GM21367 (cell line): ENCODE data around the gene SDK1.
"Not testable (repeated sequence)": the region's sequence is repeated elsewhere in the genome, so short reads cannot be mapped to it uniquely, and the experiment has no call there.

Experiments
- ATAC-seq: cut with Tn5 transposase; IDR thresholded peaks from one replicate; pipeline ENCODE4 v1.9.1; 2021; ENCODE audit not compliant: unreplicated experiment

Gene SDK1

DNA sequence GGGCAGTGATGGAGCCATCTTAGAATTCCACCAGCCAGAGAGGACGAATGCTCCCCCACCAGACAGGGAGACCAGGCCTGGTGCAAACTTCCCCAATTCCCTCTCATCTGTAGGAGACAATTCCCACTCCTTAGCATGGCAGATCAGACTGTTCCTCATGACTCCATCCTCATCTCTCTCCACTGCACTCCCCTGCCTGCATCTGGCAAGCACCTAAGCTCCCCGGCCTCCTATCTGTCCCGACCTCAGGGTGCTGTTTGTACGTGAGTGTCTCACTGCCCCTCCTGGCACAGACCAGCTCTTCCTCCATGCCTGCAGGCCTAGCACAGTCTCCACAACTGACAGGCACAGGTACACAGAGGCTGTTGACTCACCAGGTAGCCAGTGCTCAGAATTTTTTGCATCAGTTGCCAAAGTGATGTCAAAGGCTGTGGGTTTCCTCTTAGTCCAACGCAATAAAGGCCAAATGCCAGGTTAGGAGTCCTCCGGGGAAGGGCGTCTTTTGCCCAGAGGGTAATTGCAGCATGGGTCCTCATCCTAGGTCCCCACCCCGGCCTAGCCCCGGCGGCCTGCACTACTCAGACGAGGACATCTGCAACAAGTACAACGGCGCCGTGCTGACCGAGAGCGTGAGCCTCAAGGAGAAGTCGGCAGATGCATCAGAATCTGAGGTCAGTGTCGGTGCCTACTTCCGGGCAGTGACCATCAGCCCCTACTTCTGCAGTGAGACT lies 944.2 kb downstream of the SDK1 start:
- no peak for ATAC-seq

DNA sequence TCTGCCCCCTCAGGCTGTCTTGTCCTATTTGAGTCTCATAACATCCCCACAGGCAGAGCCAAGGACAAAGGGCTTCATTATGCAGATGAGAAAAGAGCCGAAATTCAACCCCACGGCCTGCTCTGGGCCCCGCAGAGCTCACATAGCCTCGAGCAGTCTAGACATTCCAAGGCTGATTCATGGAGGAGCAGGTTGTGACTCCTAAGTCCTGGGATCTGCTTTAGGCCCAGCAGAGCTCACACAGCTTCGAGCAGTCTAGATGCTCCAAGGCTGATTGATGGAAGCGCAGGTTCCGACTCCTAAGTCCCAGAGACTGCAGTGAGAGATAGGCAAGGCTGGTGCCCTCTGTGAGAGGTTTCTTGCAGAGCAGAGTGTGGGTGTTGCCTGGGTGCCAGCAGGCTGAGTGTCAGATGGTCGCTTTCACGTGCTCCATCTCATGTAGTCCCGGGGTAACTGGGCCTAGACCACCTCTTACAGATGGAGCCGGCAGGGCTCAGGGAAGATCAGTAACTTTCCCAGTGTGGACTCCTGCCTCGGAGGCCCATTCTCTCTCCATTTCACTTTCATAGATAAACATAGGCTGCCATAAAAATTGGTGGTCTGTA lies 944.9 kb downstream of the SDK1 start:
- no peak for ATAC-seq

DNA sequence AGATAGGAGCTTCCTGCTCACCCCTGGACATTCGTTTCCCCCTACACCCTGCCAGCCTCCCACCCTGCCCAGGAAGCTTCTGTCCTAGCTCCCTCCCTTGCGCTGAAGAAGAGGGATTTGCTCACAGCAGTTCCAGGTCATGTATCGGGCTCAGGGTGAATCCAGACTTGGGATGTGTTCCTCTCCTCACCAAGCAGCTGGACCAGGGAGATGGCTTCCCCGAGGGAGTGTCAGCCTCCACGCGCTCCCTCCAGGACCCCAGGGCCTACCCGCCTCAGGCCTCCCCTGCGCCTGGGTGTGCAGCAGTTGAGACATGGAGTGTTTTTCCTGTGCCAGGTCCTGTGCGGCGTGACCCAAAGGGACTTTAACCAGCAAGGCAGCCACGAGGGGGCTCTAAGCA lies 945.5 kb downstream of the SDK1 start:
- ATAC-seq, result no peak

GRCh38 chr7:4247106-4247876 lies 946.2 kb downstream of the SDK1 start:
- no peak for ATAC-seq

- ATAC-seq, result no peak
These were observed 947.2 kb downstream of the SDK1 start for GRCh38 chr7:4248295-4248694.

- no peak for ATAC-seq
These were observed 948.2 kb downstream of the SDK1 start for GRCh38 chr7:4249241-4249640.

- ATAC-seq, result no peak
These were observed 954.3 kb downstream of the SDK1 start for GRCh38 chr7:4255336-4255735.

DNA sequence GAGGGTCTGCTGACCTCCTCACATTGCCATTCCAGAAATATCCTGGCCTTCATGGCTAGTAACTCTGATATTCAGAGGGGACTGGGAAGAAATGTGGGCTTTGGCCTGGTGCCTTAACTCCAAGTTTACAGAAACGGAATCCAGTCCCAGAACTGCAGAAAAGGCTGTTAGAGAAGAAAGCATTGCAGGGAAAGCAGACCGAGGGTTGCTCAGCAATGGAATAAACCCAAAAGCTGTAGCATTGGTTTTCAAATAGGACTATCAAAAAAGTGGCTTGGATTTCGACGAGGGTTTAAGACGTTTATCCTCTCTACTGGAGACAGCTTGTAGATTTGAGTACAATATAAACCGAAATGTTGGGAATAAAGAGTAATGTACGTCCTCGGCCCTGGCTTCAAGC lies 955.2 kb downstream of the SDK1 start:
- ATAC-seq, result no peak

DNA sequence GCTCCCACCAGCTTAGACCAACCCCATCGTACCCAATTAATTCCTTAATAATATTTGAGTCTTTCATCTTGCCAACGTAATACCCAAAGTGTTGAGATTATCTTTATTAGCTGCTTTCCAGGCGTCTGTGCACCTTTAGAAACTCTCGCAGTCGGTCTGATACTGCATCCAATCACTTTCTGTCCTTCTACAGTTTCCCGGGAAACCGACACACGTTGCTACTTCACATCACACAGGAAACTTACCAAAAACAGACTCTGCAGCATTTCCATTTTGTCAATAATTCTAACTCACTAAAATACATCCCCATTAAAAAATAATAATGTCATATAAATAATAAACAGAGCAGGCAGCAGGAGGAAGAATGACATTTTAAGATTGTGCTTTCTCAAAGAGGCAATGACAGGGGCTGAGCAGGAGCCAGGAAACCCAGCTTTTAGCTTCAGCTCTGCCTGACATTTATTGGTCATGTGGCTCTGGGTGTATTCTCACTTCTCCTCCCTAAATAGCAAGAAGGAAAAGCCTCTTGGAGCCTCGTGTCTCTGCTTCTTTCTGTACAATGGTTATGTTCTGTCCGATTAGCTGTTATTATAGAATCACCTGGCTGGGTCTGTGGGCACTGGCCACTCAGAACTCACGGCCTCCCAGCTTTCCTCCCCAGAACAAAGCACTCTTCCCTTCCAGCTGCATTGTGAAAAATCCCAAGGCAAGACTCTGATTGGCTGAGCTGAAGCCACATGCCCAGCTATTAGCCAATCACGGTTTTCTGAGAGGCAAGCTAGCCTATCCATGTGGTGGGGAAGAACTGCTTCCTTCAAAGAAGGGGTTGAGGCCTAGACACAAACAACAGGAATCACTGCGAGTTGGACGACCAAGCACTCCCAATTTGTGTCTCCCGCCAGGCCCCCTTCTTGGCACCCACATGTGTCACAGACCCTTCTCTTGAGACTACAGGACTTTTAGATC lies 956.4 kb downstream of the SDK1 start:
- no peak for ATAC-seq

- not testable (repeated sequence) for ATAC-seq
These were observed 959.1 kb downstream of the SDK1 start for GRCh38 chr7:4260116-4260515.

DNA sequence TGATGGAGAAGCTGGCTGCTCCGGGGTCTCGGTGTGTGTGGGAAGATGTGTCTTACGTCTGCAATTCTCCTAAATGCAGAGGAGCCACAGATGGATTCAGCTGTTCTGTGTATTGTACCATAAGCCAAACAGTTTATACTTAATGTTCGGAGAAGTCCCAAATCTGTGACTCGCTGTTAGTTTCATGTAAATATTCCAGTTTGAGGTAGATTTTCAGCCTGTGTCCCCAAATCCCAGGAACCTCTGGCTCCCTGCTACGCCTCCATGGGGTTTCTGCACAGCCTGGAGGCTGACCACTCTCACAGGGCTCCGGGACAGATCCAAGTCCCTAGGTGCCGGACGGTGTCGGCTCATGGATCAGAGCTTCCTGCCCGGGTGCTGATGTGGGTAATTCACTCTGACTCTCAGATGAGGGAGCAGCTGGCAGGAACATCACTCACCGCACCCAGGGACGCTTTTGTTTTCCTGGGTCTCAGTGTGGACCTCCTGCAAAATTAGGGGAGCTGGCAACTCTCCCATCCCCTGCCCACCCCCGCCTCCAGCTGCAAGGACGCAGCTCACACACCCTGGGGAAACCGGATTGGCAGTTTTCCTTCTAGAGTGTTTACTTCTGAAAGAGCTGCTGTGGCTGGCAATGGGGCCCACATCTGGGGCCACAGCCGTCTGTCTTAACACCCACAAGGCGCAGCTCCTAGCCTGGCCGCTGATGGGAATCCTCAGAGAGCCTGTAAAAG lies 960.0 kb downstream of the SDK1 start:
- ATAC-seq, result no peak

DNA sequence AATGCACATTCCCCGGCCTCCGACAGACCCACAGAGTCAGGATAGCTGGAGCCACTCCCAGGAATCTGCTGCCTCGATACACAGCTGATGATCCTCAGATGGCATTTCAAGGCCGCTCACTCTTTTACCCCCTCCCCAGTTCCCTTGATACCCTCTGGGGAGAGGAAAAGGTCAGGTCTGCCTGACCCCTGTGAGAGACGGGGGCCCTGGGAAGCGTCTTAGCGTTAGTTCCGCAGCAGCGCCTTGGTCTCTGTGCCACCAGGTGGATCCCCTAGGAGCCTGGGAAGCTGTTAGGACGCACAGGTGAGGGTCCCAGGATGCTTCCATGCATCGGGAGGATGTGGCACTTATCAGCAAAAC lies 960.5 kb downstream of the SDK1 start:
- ATAC-seq, result no peak

GRCh38 chr7:4264206-4264605 lies 963.2 kb downstream of the SDK1 start:
- not testable (repeated sequence) for ATAC-seq

DNA sequence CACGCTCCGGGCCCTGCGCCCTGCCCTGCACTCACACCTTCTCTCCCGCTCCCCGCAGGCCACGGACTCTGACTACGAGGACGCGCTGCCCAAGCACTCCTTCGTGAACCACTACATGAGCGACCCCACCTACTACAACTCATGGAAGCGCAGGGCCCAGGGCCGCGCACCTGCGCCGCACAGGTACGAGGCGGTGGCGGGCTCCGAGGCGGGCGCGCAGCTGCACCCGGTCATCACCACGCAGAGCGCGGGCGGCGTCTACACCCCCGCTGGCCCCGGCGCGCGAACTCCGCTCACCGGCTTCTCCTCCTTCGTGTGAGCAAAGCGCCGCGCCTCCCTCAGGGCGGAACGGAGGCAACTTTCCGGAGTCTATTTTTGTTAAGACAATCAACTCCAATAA lies 964.0 kb downstream of the SDK1 start:
- ATAC-seq, result no peak

DNA sequence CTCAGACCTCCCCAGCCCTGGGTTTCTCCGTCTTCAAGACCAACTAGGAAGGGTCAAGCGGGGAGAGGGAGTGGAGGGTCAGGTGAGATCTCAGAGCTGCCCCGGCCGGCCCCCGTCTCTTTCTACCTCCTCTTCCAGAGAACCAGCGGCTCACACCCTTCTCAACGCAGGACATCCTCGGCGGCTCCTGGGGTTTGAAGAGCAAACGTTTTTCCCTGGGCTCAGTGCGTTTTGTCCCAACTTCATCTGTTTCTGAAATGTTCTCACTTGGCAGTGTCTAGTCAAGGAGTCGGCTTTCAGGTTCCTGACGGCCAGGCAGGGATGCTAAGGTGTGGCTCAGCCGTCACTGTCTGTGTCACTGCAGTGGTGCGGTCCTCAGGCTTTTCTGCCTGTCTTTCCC lies 964.6 kb downstream of the SDK1 start:
- ATAC-seq, result no peak

GRCh38 chr7:4266270-4267040 lies 965.4 kb downstream of the SDK1 start:
- no peak for ATAC-seq

GRCh38 chr7:4267341-4268039 lies 966.4 kb downstream of the SDK1 start:
- ATAC-seq, result no peak

DNA sequence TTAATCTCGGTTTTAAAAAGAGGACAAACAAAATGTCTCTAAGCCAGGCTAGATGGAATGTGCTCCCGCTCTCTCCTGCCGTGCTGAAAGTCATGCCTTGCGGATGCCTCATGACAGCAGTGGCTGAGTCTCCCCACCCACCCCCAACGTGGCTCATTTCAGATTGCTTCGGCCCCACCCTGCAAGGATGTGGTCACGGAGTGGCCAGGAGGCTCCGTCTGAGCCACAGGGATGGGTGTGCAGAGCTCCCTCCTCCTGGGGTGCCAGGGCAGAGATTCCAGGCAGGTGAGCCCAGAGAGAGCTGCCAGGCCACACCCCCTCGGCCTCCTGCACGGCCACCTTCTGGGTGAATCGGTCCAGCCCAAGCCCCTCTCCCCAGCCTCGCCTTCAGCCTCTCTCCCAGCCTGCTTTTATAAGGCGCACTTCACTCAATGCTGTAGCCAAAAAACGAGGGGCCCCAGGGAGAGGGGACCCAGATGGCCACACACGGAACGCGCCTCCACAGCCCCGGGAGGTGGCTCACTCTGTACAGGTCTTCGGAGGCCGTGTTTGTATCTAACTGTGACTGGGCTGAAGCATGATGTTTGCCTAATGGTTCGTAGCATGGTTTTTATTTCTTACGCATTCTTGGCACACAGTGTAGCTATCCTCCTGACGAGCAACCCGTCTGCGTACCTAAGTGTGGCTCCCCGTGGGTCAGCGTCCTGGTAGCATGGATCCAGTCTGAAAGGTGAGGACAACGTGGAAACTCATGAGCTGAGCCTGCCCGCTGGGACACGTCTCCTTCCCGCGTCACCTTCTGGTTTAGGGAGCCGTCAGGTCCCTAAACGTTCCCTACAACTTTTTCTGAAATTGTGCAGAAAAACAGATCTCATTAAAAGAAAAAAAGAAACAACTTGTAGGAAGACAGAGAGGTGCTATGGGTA lies 967.3 kb downstream of the SDK1 start:
- ATAC-seq, result no peak
